Esophagus muscularis mucosa (tissue), 4 donors: ENCODE data around the gene DECR2. TPM values are rescaled to one million over a fixed set of nuclear protein-coding genes. Genes with fewer than 3 reads are reported as not detected.

Experiments used
- DNase-seq: peaks from one replicate; pipeline ENCODE4 v3.0.0-alpha.2; 2017; ENCODE audit errors: extremely low spot score
- H3K27ac ChIP-seq, 4 donors: fragments of 200-600 bp; sonication (generic); replicated peaks in 1 of 4; 1 replicate in 3 of 4; 2 replicates in 1 of 4; pipeline ENCODE4 v1.5.1; 2016 to 2019; ENCODE audit warnings: mild to moderate bottlenecking in 1 of 4
- H3K27me3 ChIP-seq, 4 donors: fragments of 200-600 bp; sonication (generic); one replicate each; pipeline versions ENCODE4 v1.5.1 to v1.6.0; 2016 to 2019
- H3K36me3 ChIP-seq, 4 donors: fragments of 200-600 bp; sonication (generic); one replicate each; pipeline ENCODE4 v1.5.1; 2016 to 2019
- H3K4me1 ChIP-seq, 4 donors: fragments of 200-600 bp; sonication (generic); one replicate each; pipeline ENCODE4 v1.5.1; 2016 to 2019
- H3K4me3 ChIP-seq, 4 donors: fragments of 200-600 bp; sonication (generic); 1 replicate in 2 of 4; 2 replicates in 2 of 4; pipeline ENCODE4 v1.5.1; 2016 to 2019; ENCODE audit warnings: mild to moderate bottlenecking in 4 of 4, moderate library complexity in 1 of 4
- H3K9me3 ChIP-seq, 4 donors: fragments of 200-600 bp; sonication (generic); 1 replicate in 3 of 4; 2 replicates in 1 of 4; pipeline ENCODE4 v1.5.1; 2016 to 2019
- EP300 ChIP-seq: sonication (generic); formaldehyde crosslinking; IDR thresholded peaks from one replicate; pipeline ENCODE4 v1.6.1; 2017; ENCODE audit warnings: antibody characterized with exemption
- POLR2A ChIP-seq: fragments of 450-650 bp; IDR thresholded peaks from one replicate; pipeline ENCODE4 v1.6.1; 2017; ENCODE audit warnings: antibody characterized with exemption, moderate library complexity, mild to moderate bottlenecking, low read depth
- POLR2AphosphoS5 ChIP-seq, 2 donors: sonication (generic); formaldehyde crosslinking; IDR thresholded peaks; one replicate each; pipeline ENCODE4 v1.6.1; 2017; ENCODE audit warnings: antibody characterized with exemption in 2 of 2
- WGBS: methylation state at CpG from one replicate; pipeline ENCODE4 v1.1.5; 2018; 5-methylcytosine and 5-hydroxymethylcytosine counted together
- intact Hi-C: fragments of 100-400 bp; cut with DNase I; formaldehyde crosslinking; loops from one replicate; pipeline ENCODE4 v1.15.1; 2023
- total RNA-seq, 4 donors: library from RNA; depleted of rRNA; stranded (reverse); fragments of >200 nt; gene quantifications; one replicate each; pipeline versions ENCODE4 v1.1.0 to v1.2.1, GENCODE V29; 2016
- TF ChIP-seq, protein P1 (sequence below), 3 experiments: fragments of 200-600 bp in 2 of 3; fragments of 450-650 bp in 1 of 3; sonication (generic) in 2 of 3; IDR thresholded peaks; one replicate each; pipeline ENCODE4 v1.5.1; 2017 to 2019; ENCODE audit warnings: antibody characterized with exemption in 3 of 3, mild to moderate bottlenecking in 2 of 3, moderate library complexity in 1 of 3

Gene DECR2
- total RNA-seq, 4 donors from 2014 or later, result 11.8 to 18.3 (median 17.4) TPM

DNA sequence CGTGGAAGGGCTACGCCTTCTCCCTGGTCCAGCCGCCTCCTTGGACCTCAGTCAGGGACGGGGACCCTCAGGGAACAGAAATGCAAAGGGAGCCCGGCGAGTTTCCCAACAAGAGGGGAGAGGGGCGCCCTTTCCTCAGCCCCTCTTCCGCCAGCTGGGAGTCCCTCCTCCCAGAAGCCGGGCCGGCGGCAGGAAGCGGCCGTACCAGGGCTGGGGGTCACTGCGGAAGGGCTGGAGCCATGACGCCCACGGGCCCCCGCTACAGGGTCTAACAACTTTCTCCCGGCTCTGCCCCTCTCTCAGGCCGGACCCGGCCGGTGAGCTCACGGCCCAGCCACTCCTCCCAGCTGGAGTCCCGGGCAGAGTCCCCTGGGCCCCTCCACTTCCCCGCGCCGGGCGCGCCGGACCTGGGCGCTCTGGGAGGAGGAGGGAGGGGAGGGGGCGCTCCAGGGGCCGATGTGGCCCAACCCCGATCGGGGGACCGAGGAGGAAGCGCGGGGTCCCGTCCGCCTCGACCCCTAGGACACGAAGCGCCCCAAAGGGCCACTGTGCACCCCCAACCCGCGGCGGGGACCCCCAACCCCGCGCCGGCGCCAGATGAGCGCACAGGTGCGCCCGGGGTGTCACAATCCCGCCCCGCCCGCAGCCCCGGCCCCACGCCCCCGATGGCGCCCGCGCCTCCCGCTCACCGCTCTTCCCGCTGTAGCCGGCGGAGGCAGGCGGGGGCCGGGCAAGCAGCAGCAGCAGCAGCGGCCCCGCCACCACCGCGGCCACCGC is 20.5 kb upstream of the DECR2 start:
- H3K27me3 ChIP-seq, result no peaks in the 10 kb centered on the region
- H3K4me3 ChIP-seq, result peak overlapping the region; percentile 68 to 98 (median 94)
- DNase-seq, result no peak
- WGBS, result 7% methylated on average over 17 of the region's 73 CpGs
- TF ChIP-seq, protein P1, sequence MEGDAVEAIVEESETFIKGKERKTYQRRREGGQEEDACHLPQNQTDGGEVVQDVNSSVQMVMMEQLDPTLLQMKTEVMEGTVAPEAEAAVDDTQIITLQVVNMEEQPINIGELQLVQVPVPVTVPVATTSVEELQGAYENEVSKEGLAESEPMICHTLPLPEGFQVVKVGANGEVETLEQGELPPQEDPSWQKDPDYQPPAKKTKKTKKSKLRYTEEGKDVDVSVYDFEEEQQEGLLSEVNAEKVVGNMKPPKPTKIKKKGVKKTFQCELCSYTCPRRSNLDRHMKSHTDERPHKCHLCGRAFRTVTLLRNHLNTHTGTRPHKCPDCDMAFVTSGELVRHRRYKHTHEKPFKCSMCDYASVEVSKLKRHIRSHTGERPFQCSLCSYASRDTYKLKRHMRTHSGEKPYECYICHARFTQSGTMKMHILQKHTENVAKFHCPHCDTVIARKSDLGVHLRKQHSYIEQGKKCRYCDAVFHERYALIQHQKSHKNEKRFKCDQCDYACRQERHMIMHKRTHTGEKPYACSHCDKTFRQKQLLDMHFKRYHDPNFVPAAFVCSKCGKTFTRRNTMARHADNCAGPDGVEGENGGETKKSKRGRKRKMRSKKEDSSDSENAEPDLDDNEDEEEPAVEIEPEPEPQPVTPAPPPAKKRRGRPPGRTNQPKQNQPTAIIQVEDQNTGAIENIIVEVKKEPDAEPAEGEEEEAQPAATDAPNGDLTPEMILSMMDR (IDR thresholded peaks at IDR 0.05), result no peak
- no peak for TF ChIP-seq POLR2A
- no peak for TF ChIP-seq EP300
- TF ChIP-seq POLR2AphosphoS5 (IDR thresholded peaks at IDR 0.05), result no peak
- peak overlapping the region; percentile 66 to 81 (median 80) for H3K27ac ChIP-seq
- H3K36me3 ChIP-seq, result peaks cover 8 to 16% (median 15%) of the 10 kb centered on the region in 4 donors
- H3K4me1 ChIP-seq, result peaks cover 27 to 51% (median 44%) of the 10 kb centered on the region in 4 donors
- intact Hi-C loops, result no loop called here
- H3K9me3 ChIP-seq, result no peaks in the 10 kb centered on the region

DNA sequence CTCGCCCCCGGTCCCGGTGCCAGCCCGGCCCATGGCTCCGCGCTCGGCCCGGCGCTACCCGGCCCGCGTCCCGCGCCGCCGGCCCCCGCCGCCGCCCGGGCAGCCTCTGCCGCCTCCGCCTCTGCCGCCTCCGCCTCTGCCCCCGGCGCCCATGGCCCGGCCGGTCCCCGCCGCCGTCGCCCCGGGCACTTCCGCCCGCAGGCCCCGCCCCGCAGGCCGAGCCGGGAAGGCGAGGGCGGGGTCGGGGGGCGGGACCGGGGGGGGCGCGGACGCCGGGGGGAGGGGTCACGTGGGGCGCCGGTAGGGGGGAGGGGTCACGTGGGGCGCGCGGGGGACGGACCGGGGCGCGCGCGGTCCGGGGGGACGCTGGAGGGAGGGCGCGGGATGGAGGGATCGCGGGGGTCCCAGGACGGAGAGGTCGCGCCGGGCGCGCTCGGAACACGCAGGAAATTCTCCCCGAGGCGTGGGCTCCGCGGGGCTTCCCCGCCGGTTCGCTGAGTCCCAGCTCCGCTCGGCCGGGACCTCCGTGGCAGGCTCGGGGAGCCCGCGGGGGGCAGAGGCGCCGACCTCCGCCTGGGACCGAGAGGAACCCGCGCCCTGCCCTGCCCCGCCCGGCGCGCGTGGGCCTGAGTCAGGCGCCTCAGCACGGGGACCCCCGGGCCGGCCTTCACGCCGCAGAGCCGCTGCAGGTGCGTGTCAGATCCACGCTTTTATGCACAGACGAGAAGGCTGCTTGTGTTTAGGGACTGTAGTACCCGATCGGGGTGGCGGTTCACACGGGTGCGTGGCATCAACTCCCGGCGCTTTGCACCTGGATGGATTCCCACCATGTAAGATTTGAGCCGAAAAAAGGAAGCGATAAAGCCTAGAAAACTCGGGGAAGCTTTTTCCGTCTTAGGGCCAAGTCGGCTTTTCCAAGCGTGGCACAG is 19.6 kb upstream of the DECR2 start, which contains the start of gene PGAP6:
Gene PGAP6 (minus strand): TSS at position 190 of the 929 bp plus-strand sequence. CDS start 157 bp downstream, at position 33.
- Histone ChIP-seq H3K36me3 (peaks cover 4 to 8% (median 6%) of the 10 kb centered on the region in 4 donors), H3K4me3 (peak within 1 kb of the TSS; percentile 68 to 98 (median 94)), H3K27ac (peak within 1 kb of the TSS; percentile 81 to 91 (median 84)), H3K27me3 (no peaks in the 10 kb centered on the region), H3K4me1 (peaks cover 27 to 58% (median 46%) of the 10 kb centered on the region in 4 donors), H3K9me3 (no peaks in the 10 kb centered on the region)
- intact Hi-C loops, result no loop called here
- no peak for DNase-seq
- 0% methylated on average over 10 of the region's 123 CpGs for WGBS
- TF ChIP-seq POLR2AphosphoS5 (IDR thresholded peaks at IDR 0.05) (peak in 1 of 2 donors; percentile 62), EP300 (no peak), POLR2A (no peak)
- TF ChIP-seq, protein P1 (IDR thresholded peaks at IDR 0.05), result no peak

DNA sequence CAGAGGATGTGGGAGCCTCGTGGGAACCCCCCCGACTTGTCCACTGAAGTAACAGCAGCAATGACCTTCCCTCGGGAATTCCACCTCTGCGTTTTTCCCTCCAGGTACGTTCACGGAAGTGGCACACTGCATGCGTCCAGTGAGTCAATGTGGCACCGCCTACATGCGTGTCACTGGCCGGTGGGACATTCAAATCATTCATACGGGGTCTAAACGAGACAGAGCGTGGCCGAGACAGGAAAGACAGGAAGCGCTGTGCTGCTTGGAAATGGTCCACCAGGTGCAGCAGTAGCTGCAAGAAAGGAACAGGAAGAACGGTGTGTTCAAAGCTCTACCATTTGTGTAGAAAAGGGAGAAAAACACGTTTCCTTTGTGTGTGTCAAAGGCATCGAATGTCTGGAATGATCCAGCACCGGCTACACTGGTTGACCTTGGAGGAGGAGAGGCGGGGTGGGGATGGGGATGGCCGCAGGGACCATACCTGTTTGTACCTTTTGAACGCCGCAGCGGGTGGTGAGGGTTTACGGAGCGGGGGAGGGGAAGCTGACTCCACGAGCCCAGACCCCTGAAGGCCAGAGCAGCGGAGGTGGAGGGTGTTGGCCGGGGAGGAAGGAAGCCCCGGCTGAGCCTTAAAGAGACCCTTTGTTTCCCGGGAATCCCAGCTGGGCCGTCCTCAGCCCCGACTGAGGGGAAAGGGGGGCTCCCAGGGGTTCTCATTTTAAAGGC is 18.2 kb upstream of the DECR2 start:
- peak overlapping the region; percentile 68 to 98 (median 94) for H3K4me3 ChIP-seq
- H3K4me1 ChIP-seq, result peaks cover 30 to 72% (median 57%) of the 10 kb centered on the region in 4 donors
- H3K36me3 ChIP-seq, result no peaks in the 10 kb centered on the region
- intact Hi-C loops, result no loop called here
- no peaks in the 10 kb centered on the region for H3K9me3 ChIP-seq
- peak overlapping the region in 3 of 4 donors; percentile 0 to 59 (median 48) for H3K27ac ChIP-seq
- no peak for DNase-seq
- TF ChIP-seq POLR2AphosphoS5 (IDR thresholded peaks at IDR 0.05) (peak in 1 of 2 donors; percentile 25), EP300 (no peak)
- WGBS, result 60% methylated on average over 31 of the region's 33 CpGs
- no peaks in the 10 kb centered on the region for H3K27me3 ChIP-seq

DNA sequence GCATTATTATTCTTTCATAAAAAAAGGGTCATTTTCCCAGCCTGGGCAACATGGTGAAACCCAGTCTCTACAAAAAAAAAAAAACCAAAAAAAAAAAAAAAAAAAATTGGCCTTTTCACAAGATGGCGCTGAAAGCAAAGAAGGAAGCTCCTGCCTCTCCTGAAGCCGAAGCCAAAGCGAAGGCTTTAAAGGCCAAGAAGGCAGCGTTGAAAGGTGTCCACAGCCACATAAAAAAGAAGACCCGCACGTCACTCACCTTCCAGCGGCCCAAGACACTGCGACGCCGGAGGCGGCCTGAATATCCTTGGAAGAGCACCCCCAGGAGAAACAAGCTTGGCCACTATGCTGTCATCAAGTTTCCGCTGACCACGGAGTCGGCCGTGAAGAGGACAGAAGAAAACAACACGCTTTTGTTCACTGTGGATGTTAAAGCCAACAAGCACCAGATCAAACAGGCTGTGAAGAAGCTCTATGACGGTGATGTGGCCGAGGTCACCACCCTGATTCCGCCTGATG is 15.0 kb upstream of the DECR2 start:
- Histone ChIP-seq H3K4me1 (peaks cover 22 to 51% (median 37%) of the 10 kb centered on the region in 4 donors), H3K4me3 (no peak overlapping the region), H3K9me3 (no peaks in the 10 kb centered on the region), H3K27me3 (no peaks in the 10 kb centered on the region), H3K36me3 (no peaks in the 10 kb centered on the region), H3K27ac (peak overlapping the region in 2 of 4 donors; percentile 52 to 76)
- intact Hi-C loops, result no loop called here
- 73% methylated on average over 19 of the region's 19 CpGs for WGBS
- no peak for DNase-seq
- TF ChIP-seq, protein P1 (IDR thresholded peaks at IDR 0.05), result no peak
- no peak for TF ChIP-seq EP300
- TF ChIP-seq POLR2A, result no peak
- TF ChIP-seq POLR2AphosphoS5 (IDR thresholded peaks at IDR 0.05), result no peak
